Endothelial cell (in vitro differentiated cells): ENCODE measurements around the gene PNISR. TPM values are rescaled to one million over a fixed set of nuclear protein-coding genes. Genes with fewer than 3 reads are reported as not detected.

Source experiments
- DNase-seq: peaks from one replicate; pipeline ENCODE4 v3.0.0; 2021; ENCODE audit warnings: low spot score
- H3K27ac Mint-ChIP-seq: one replicate; pipeline ENCODE4 v1.8.0; 2021; ENCODE audit warnings: mixed read lengths, inconsistent platforms; ENCODE audit not compliant: unreplicated experiment
- H3K27me3 Mint-ChIP-seq: one replicate; pipeline ENCODE4 v1.8.0; 2021; ENCODE audit warnings: mild to moderate bottlenecking, moderate library complexity, mixed read lengths, inconsistent platforms; ENCODE audit not compliant: unreplicated experiment
- H3K36me3 Mint-ChIP-seq: one replicate; pipeline ENCODE4 v1.8.0; 2021; ENCODE audit warnings: mild to moderate bottlenecking, low read depth, mixed read lengths, inconsistent platforms; ENCODE audit not compliant: unreplicated experiment
- H3K4me1 Mint-ChIP-seq: one replicate; pipeline ENCODE4 v1.8.0; 2021; ENCODE audit warnings: mild to moderate bottlenecking, mixed read lengths, inconsistent platforms; ENCODE audit not compliant: unreplicated experiment
- H3K4me3 Mint-ChIP-seq: one replicate; pipeline ENCODE4 v1.8.0; 2021; ENCODE audit warnings: mild to moderate bottlenecking, mixed read lengths, inconsistent platforms; ENCODE audit not compliant: unreplicated experiment
- H3K9me3 Mint-ChIP-seq: one replicate; pipeline ENCODE4 v1.8.0; 2021; ENCODE audit warnings: mixed read lengths, inconsistent platforms; ENCODE audit not compliant: unreplicated experiment
- total RNA-seq: library from RNA; stranded (reverse); fragmentation: NEBNext Ultra II Directional; extraction: Animal tissue kit (Norgen Biotek cat#: 25700); gene quantifications from one replicate; pipeline ENCODE4 v1.2.1, GENCODE V29; 2021; ENCODE audit not compliant: unreplicated experiment
- TF ChIP-seq, protein P1 (sequence below): fragments of 200-600 bp; sonication (generic); IDR thresholded peaks from one replicate; pipeline ENCODE4 v1.5.0; 2021; ENCODE audit warnings: antibody characterized with exemption; ENCODE audit not compliant: unreplicated experiment

The PNISR gene
- total RNA-seq, 1 donor from 2014 or later, result 86.4 TPM

DNA sequence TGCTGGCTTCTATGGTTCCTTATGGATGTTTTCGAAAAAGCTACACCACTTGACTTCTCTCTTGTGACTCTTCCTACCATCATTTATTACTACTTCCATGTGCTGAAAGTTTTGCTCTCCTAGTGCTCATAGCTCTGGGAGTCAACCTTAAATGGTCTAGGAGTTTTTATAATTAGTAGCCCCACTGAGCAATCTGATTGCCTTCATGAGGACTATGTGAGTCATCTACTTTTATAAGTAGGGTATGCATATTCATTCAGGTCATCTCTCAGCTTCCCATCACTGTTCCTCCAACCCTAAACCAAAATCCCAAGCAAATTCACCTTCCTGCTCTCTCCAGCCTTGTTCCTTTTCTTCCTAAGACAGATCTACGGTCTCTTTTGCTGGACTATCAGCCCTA, 58.3 kb downstream of the PNISR start:
- TF ChIP-seq, protein P1, sequence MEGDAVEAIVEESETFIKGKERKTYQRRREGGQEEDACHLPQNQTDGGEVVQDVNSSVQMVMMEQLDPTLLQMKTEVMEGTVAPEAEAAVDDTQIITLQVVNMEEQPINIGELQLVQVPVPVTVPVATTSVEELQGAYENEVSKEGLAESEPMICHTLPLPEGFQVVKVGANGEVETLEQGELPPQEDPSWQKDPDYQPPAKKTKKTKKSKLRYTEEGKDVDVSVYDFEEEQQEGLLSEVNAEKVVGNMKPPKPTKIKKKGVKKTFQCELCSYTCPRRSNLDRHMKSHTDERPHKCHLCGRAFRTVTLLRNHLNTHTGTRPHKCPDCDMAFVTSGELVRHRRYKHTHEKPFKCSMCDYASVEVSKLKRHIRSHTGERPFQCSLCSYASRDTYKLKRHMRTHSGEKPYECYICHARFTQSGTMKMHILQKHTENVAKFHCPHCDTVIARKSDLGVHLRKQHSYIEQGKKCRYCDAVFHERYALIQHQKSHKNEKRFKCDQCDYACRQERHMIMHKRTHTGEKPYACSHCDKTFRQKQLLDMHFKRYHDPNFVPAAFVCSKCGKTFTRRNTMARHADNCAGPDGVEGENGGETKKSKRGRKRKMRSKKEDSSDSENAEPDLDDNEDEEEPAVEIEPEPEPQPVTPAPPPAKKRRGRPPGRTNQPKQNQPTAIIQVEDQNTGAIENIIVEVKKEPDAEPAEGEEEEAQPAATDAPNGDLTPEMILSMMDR, result no peak
- H3K36me3 Mint-ChIP-seq, result no peaks in the 10 kb centered on the region
- no peaks in the 10 kb centered on the region for H3K4me1 Mint-ChIP-seq
- DNase-seq, result no peak
- no peaks in the 10 kb centered on the region for H3K27me3 Mint-ChIP-seq
- H3K27ac Mint-ChIP-seq, result no peak overlapping the region
- no peak overlapping the region for H3K4me3 Mint-ChIP-seq
- no peaks in the 10 kb centered on the region for H3K9me3 Mint-ChIP-seq

- Mint-ChIP-seq H3K36me3 (no peaks in the 10 kb centered on the region), H3K4me3 (no peak overlapping the region), H3K9me3 (no peaks in the 10 kb centered on the region), H3K27me3 (peaks cover 2% of the 10 kb centered on the region), H3K27ac (no peak overlapping the region), H3K4me1 (no peaks in the 10 kb centered on the region)
- TF ChIP-seq, protein P1, result no peak
- DNase-seq, result no peak
Measured at GRCh38 chr6:99364026-99364425, 61.1 kb downstream of the PNISR start.

DNA sequence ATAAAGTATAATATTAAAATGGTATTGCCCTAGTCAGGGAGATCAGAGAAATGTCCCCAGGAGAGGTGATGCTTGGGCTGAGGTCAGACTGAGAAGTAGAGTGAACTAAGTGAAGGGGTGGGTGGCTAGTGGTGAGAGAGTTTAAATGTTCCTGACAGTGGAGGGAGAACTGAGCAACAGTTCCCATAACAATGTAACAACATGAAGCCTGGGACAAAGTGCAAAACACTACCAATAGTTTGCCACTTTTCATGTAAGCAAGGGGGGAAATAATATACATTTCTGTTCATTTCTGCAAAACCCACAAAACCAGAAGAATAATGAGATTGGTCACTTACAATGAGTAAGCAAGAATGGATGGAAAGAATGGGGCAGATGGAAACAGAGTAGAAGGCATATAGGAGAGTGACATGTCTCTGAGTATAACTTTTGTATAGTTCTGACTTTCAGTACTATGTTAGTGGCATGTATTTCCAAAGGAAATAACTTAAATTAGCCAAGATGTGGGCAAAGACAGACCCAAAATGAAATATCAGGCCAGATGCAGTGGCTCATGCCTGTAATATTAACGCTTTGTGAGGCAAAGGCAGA, 62.3 kb downstream of the PNISR start:
- H3K4me1 Mint-ChIP-seq, result no peaks in the 10 kb centered on the region
- H3K9me3 Mint-ChIP-seq, result no peaks in the 10 kb centered on the region
- TF ChIP-seq, protein P1, result no peak
- no peak overlapping the region for H3K27ac Mint-ChIP-seq
- no peak overlapping the region for H3K4me3 Mint-ChIP-seq
- H3K27me3 Mint-ChIP-seq, result peaks cover 2% of the 10 kb centered on the region
- DNase-seq, result no peak
- no peaks in the 10 kb centered on the region for H3K36me3 Mint-ChIP-seq

DNA sequence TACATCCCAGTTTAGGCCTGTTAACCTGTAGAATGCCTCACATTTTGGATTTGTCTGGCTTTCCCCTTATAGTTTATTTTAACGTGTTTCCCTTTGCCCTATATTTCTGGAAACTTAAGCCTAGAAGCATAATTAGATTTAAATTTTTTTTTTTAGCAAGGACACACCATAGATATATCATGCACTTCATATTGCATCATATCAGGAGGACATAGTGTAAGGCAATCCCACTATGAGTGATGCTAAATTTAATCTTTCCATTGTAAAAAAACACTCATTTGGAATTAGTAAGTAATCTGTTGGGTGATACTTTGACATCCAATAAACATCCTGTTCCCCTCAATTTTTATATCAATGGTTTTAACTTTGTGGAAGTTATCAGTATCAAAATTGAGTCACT, 65.3 kb downstream of the PNISR start:
- TF ChIP-seq, protein P1, result no peak
- Mint-ChIP-seq H3K4me3 (no peak overlapping the region), H3K27ac (no peak overlapping the region), H3K36me3 (no peaks in the 10 kb centered on the region), H3K9me3 (no peaks in the 10 kb centered on the region), H3K4me1 (no peaks in the 10 kb centered on the region), H3K27me3 (peaks cover 2% of the 10 kb centered on the region)
- no peak for DNase-seq

- Mint-ChIP-seq H3K27me3 (peaks cover 4% of the 10 kb centered on the region), H3K9me3 (no peaks in the 10 kb centered on the region), H3K4me3 (no peak overlapping the region), H3K27ac (no peak overlapping the region), H3K36me3 (no peaks in the 10 kb centered on the region), H3K4me1 (no peaks in the 10 kb centered on the region)
- no peak for DNase-seq
- TF ChIP-seq, protein P1, result no peak
Measured at GRCh38 chr6:99356641-99357040, 68.5 kb downstream of the PNISR start.
